Measurements from ENCODE around the gene E4F1. TPM values are rescaled to one million over a fixed set of nuclear protein-coding genes. Genes with fewer than 3 reads are reported as not detected.
"Not testable (repeated sequence)": the region's sequence is repeated elsewhere in the genome, so short reads cannot be mapped to it uniquely, and the experiment has no call there.

Gene E4F1
- total and polyA plus RNA-seq, 2 donors (not counting 1 experiment from before 2014, with no cell fraction given) = 6.7 to 31.2 TPM

DNA sequence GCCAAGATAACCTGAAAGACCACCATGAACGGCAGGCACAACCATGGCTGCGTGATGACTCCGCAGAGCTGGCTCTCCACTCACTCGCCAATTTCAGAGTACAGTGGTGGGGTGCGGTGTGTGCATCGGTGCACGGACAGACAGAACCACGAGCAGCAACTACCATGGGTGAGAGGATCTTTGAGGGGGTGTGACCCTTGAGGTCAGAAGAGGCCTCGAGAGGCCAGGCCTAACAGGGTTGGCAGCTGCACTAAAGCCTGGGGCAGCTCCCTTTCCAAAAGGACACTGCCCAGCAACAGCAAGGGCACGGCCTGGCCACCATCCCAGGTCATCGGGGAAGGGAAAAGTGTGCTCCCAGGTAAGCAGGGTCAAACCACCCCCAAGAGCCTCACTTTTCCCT is 29.9 kb downstream of the E4F1 start:
- peaks cover 20% of the 10 kb centered on the region for H3K79me2 ChIP-seq (ENCODE audit: control insufficient read depth, insufficient read depth, low read length)
- no peaks in the 10 kb centered on the region for H3K9me3 ChIP-seq (ENCODE audit: control insufficient read depth, insufficient read depth, low read depth, low read length)
- H3K4me2 ChIP-seq (ENCODE audit: extremely low read depth, insufficient read depth, low read length) = no peak overlapping the region
- H4K20me1 ChIP-seq (ENCODE audit: control insufficient read depth, extremely low read depth, insufficient read depth, low read length) = no peaks in the 10 kb centered on the region
- no peaks in the 10 kb centered on the region for H3K27me3 ChIP-seq (ENCODE audit: control insufficient read depth, insufficient read depth, low read length)
- peaks cover 7% of the 10 kb centered on the region for H3K4me1 ChIP-seq (ENCODE audit: control insufficient read depth, extremely low read depth, insufficient read depth, low read length)
- no peak for DNase-seq (ENCODE audit: low read depth in 2 of 2)
- H3K4me3 ChIP-seq (replicated peaks in 1 of 4; ENCODE audit: control extremely low read depth in 1 of 4, insufficient read depth in 1 of 4, low read depth in 3 of 4, low read length in 4 of 4) = no peak overlapping the region
- peaks cover 24% of the 10 kb centered on the region for H3K36me3 ChIP-seq (ENCODE audit: control insufficient read depth, insufficient read depth, low read length)
- no peak overlapping the region for H3K9ac ChIP-seq (ENCODE audit: insufficient read depth, low read length)
- TF ChIP-seq, protein P1, sequence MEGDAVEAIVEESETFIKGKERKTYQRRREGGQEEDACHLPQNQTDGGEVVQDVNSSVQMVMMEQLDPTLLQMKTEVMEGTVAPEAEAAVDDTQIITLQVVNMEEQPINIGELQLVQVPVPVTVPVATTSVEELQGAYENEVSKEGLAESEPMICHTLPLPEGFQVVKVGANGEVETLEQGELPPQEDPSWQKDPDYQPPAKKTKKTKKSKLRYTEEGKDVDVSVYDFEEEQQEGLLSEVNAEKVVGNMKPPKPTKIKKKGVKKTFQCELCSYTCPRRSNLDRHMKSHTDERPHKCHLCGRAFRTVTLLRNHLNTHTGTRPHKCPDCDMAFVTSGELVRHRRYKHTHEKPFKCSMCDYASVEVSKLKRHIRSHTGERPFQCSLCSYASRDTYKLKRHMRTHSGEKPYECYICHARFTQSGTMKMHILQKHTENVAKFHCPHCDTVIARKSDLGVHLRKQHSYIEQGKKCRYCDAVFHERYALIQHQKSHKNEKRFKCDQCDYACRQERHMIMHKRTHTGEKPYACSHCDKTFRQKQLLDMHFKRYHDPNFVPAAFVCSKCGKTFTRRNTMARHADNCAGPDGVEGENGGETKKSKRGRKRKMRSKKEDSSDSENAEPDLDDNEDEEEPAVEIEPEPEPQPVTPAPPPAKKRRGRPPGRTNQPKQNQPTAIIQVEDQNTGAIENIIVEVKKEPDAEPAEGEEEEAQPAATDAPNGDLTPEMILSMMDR (conservative IDR thresholded peaks at IDR 0.05 in 1 of 2, IDR thresholded peaks at IDR 0.05 in 1 of 2; ENCODE audit: low read depth in 1 of 2, low read length in 2 of 2) = no peak
- no peak overlapping the region for H3K27ac ChIP-seq (ENCODE audit: insufficient read depth, low read length)
- H2AFZ ChIP-seq (ENCODE audit: low read length) = no peak overlapping the region

DNA sequence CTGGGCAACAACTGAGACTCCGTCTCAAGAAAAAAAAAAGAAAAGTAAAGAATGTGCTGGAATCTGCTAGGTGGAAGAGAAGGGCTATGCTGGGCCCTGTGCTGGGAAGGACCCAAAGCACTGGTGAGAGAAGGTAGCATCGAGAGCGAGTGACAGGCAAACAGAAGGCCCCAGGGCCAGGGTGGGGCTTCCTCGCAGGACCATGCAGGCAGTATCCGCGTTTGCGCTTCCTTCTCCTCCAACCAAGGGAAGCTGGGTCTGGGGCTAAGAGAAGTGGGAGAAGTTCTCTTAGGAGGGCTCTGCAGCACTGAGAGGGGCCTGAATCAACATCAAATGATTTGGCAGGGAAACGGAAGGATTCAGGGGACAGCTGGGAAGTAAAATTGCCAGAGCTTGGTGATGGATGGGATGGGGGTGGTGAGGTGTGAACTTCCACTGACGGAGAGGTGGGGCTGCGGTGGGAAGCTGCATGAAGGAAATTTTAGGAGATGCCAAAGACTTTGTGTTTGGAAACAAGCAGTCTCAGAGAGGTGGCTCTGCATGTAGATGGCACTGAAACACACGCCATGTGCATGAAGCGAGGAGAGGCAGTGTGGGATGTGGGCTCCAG is 33.2 kb downstream of the E4F1 start:
- Histone ChIP-seq H3K4me1 (ENCODE audit: control insufficient read depth, extremely low read depth, insufficient read depth, low read length) (peaks cover 7% of the 10 kb centered on the region), H3K4me3 (replicated peaks in 1 of 4; ENCODE audit: control extremely low read depth in 1 of 4, insufficient read depth in 1 of 4, low read depth in 3 of 4, low read length in 4 of 4) (no peak overlapping the region), H4K20me1 (ENCODE audit: control insufficient read depth, extremely low read depth, insufficient read depth, low read length) (no peaks in the 10 kb centered on the region), H2AFZ (ENCODE audit: low read length) (no peak overlapping the region), H3K36me3 (ENCODE audit: control insufficient read depth, insufficient read depth, low read length) (peaks cover 30% of the 10 kb centered on the region), H3K27me3 (ENCODE audit: control insufficient read depth, insufficient read depth, low read length) (no peaks in the 10 kb centered on the region), H3K27ac (ENCODE audit: insufficient read depth, low read length) (no peak overlapping the region), H3K4me2 (ENCODE audit: extremely low read depth, insufficient read depth, low read length) (no peak overlapping the region), H3K79me2 (ENCODE audit: control insufficient read depth, insufficient read depth, low read length) (peaks cover 16% of the 10 kb centered on the region), H3K9me3 (ENCODE audit: control insufficient read depth, insufficient read depth, low read depth, low read length) (no peaks in the 10 kb centered on the region), H3K9ac (ENCODE audit: insufficient read depth, low read length) (no peak overlapping the region)
- DNase-seq (ENCODE audit: low read depth in 2 of 2) = no peak
- TF ChIP-seq, protein P1 (conservative IDR thresholded peaks at IDR 0.05 in 1 of 2, IDR thresholded peaks at IDR 0.05 in 1 of 2; ENCODE audit: low read depth in 1 of 2, low read length in 2 of 2) = no peak
- TF ChIP-seq EZH2 (IDR thresholded peaks at IDR 0.05; ENCODE audit: low read length, missing control alignments) = no peak

DNA sequence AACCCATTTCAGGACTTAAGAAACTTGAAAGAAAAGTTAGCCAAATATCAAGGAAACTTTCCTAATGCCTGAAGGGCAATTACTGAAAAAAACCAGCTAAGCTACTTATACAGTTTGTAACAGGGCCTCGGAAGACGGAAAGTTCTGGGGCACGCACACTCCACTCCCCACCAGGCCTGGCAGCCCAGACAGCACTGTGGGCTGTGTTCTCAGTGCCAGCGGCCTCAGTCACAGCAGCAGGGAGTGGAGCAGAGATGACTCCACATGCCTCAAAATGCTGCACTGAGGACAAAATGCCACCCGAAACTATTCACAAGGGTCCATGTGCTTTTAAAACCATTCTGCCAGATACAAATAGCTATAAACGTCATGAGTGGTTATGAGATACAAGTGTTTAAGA is 34.3 kb downstream of the E4F1 start:
- no peak overlapping the region for H3K9ac ChIP-seq (ENCODE audit: insufficient read depth, low read length)
- no peaks in the 10 kb centered on the region for H3K4me1 ChIP-seq (ENCODE audit: control insufficient read depth, extremely low read depth, insufficient read depth, low read length)
- peaks cover 36% of the 10 kb centered on the region for H3K36me3 ChIP-seq (ENCODE audit: control insufficient read depth, insufficient read depth, low read length)
- H3K27ac ChIP-seq (ENCODE audit: insufficient read depth, low read length) = no peak overlapping the region
- H3K79me2 ChIP-seq (ENCODE audit: control insufficient read depth, insufficient read depth, low read length) = peaks cover 24% of the 10 kb centered on the region
- H4K20me1 ChIP-seq (ENCODE audit: control insufficient read depth, extremely low read depth, insufficient read depth, low read length) = no peaks in the 10 kb centered on the region
- no peak overlapping the region for H2AFZ ChIP-seq (ENCODE audit: low read length)
- no peak overlapping the region for H3K4me2 ChIP-seq (ENCODE audit: extremely low read depth, insufficient read depth, low read length)
- DNase-seq (ENCODE audit: low read depth in 2 of 2) = no peak
- no peak overlapping the region for H3K4me3 ChIP-seq (replicated peaks in 1 of 4; ENCODE audit: control extremely low read depth in 1 of 4, insufficient read depth in 1 of 4, low read depth in 3 of 4, low read length in 4 of 4)
- no peak for TF ChIP-seq EZH2 (IDR thresholded peaks at IDR 0.05; ENCODE audit: low read length, missing control alignments)
- TF ChIP-seq, protein P1 (conservative IDR thresholded peaks at IDR 0.05 in 1 of 2, IDR thresholded peaks at IDR 0.05 in 1 of 2; ENCODE audit: low read depth in 1 of 2, low read length in 2 of 2) = no peak
- H3K9me3 ChIP-seq (ENCODE audit: control insufficient read depth, insufficient read depth, low read depth, low read length) = no peaks in the 10 kb centered on the region
- no peaks in the 10 kb centered on the region for H3K27me3 ChIP-seq (ENCODE audit: control insufficient read depth, insufficient read depth, low read length)

- H3K4me3 ChIP-seq (replicated peaks in 1 of 4; ENCODE audit: control extremely low read depth in 1 of 4, insufficient read depth in 1 of 4, low read depth in 3 of 4, low read length in 4 of 4); H3K27me3 ChIP-seq (ENCODE audit: control insufficient read depth, insufficient read depth, low read length); H3K9me3 ChIP-seq (ENCODE audit: control insufficient read depth, insufficient read depth, low read depth, low read length); H4K20me1 ChIP-seq (ENCODE audit: control insufficient read depth, extremely low read depth, insufficient read depth, low read length); H3K27ac ChIP-seq (ENCODE audit: insufficient read depth, low read length); H3K4me1 ChIP-seq (ENCODE audit: control insufficient read depth, extremely low read depth, insufficient read depth, low read length); DNase-seq (ENCODE audit: low read depth in 2 of 2); H3K9ac ChIP-seq (ENCODE audit: insufficient read depth, low read length); H3K4me2 ChIP-seq (ENCODE audit: extremely low read depth, insufficient read depth, low read length); H2AFZ ChIP-seq (ENCODE audit: low read length): not testable (repeated sequence)
- peaks cover 31% of the 10 kb centered on the region for H3K36me3 ChIP-seq (ENCODE audit: control insufficient read depth, insufficient read depth, low read length)
- peaks cover 32% of the 10 kb centered on the region for H3K79me2 ChIP-seq (ENCODE audit: control insufficient read depth, insufficient read depth, low read length)
These were observed 35.1 kb downstream of the E4F1 start for GRCh38 chr16:2258530-2258929.

All from fibroblast of lung (primary cell).